Kidney (tissue), 14 donors: ENCODE measurements around the gene CMIP. TPM values are rescaled to one million over a fixed set of nuclear protein-coding genes. Genes with fewer than 3 reads are reported as not detected.
A peak's percentile ranks its signal among the peaks of the same experiment; 100 is the strongest.
"Not testable (repeated sequence)": the region's sequence is repeated elsewhere in the genome, so short reads cannot be mapped to it uniquely, and the experiment has no call there.

Experiments used
- DNase-seq, 5 donors: peaks; one replicate each; pipeline ENCODE4 v3.0.0-alpha.2; 2013 to 2020
- FAIRE-seq: peaks from 2 replicates; lab custom pipeline; 2012; peaks lifted over from hg19 to GRCh38; lab: Jason Lieb, UNC
- H3K27ac ChIP-seq, 2 donors: one replicate each; pipeline ENCODE4 v1.7.0; 2013; ENCODE audit warnings: low read depth in 2 of 2, low read length in 2 of 2, inconsistent platforms in 1 of 2
- H3K27me3 ChIP-seq: one replicate; pipeline ENCODE4 v1.7.1; 2013; ENCODE audit warnings: low read length, inconsistent platforms; ENCODE audit not compliant: control insufficient read depth, insufficient read depth
- H3K36me3 ChIP-seq, 3 donors: one replicate each; pipeline versions ENCODE4 v1.7.0 to v1.7.1; 2013; ENCODE audit warnings: low read length in 3 of 3, control low read depth in 1 of 3, inconsistent platforms in 1 of 3; ENCODE audit not compliant: insufficient read depth in 3 of 3, control insufficient read depth in 2 of 3
- H3K4me1 ChIP-seq, 3 donors: one replicate each; pipeline versions ENCODE4 v1.7.0 to v1.7.1; 2013; ENCODE audit warnings: low read length in 3 of 3, inconsistent platforms in 1 of 3, low read depth in 1 of 3; ENCODE audit not compliant: control insufficient read depth in 2 of 3, insufficient read depth in 2 of 3
- H3K4me3 ChIP-seq, 3 donors: one replicate each; pipeline versions ENCODE4 v1.7.0 to v1.8.1; 2013; ENCODE audit warnings: low read length in 3 of 3, control low read depth in 1 of 3, inconsistent platforms in 1 of 3
- H3K9ac ChIP-seq, 3 donors: one replicate each; pipeline versions ENCODE4 v1.7.0 to v1.7.1; 2013; ENCODE audit warnings: low read length in 3 of 3, control low read depth in 1 of 3, inconsistent platforms in 1 of 3
- H3K9me3 ChIP-seq, 3 donors: one replicate each; pipeline versions ENCODE4 v1.7.0 to v1.7.1; 2013; ENCODE audit warnings: low read length in 3 of 3, control low read depth in 1 of 3, inconsistent platforms in 1 of 3; ENCODE audit not compliant: control insufficient read depth in 2 of 3, insufficient read depth in 1 of 3
- CTCF ChIP-seq: IDR thresholded peaks from 3 replicates; pipeline ENCODE4 v1.5.1; 2012; ENCODE audit warnings: mild to moderate bottlenecking, moderate library complexity, borderline replicate concordance; ENCODE audit not compliant: insufficient read depth; ENCODE audit errors: extremely low read depth
- intact Hi-C: fragments of 100-400 bp; cut with DNase I; formaldehyde crosslinking; loops from one replicate; pipeline ENCODE4 v1.11.1; 2022
- polyA plus RNA-seq: library from polyadenylated mRNA; stranded (reverse); fragments of 350-450 nt; fragmentation: Illumina TruSeq; extraction: RNeasy Lipid Tissue Mini Kit (QIAGEN cat#74804); gene quantifications from one replicate; pipeline ENCODE4 v1.2.3, GENCODE V29; 2014; ENCODE audit warnings: low read depth, low replicate concordance; ENCODE audit not compliant: insufficient read depth
- total RNA-seq: library from RNA; stranded (reverse); fragmentation: NEBNext Ultra II Directional; extraction: Animal tissue kit (Norgen Biotek cat#: 25700); gene quantifications from one replicate; pipeline ENCODE4 v1.2.1, GENCODE V29; 2021
- donor health status: control.
- donor health status: control.
- donor health status: control.
- donor health status: control.
- donor health status: control.
- donor health status: DM: yes; HTN: yes; CAD: no.
- donor health status: Normal renal cell carcinoma (clear cell type).

The CMIP gene
- total and polyA plus RNA-seq, 2 donors from 2014 or later: 16.6 to 65.7 TPM

- Histone ChIP-seq H3K27me3 (no peaks in the 10 kb centered on the region), H3K27ac (no peak overlapping the region), H3K4me3 (no peak overlapping the region), H3K9ac (no peak overlapping the region), H3K4me1 (peaks cover 0 to 21% (median 21%) of the 10 kb centered on the region in 3 donors), H3K36me3 (no peaks in the 10 kb centered on the region), H3K9me3 (no peaks in the 10 kb centered on the region)
- intact Hi-C loops: no loop called here
- FAIRE-seq: no peak
- TF ChIP-seq CTCF: no peak
- DNase-seq: peak in 1 of 5 donors; percentile 83
Observed at GRCh38 chr16:81523387-81524115, 78.9 kb downstream of the CMIP start.

DNA sequence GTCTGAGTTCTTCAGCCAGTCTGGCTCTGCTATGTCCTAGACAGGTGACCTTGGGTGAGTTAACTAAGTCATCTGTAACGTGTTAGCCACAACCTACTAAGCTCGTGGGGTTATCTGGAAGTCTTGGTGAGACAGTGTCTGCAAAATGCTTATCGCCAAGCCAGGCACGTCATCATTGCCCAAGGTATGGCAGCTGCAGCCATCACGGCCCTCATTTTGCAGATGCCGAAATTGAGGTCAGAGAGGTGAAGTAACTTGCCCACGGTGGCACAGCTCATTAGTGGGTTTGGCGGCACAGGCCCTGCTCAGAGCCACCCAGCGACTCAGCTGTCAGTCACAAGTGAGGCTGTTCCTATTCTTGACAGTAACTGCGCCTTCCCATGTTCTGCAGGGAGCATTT lies 79.8 kb downstream of the CMIP start:
- no peaks in the 10 kb centered on the region for H3K27me3 ChIP-seq
- FAIRE-seq: no peak
- no peak overlapping the region for H3K27ac ChIP-seq
- TF ChIP-seq CTCF: no peak
- no peaks in the 10 kb centered on the region for H3K36me3 ChIP-seq
- H3K9ac ChIP-seq: no peak overlapping the region
- H3K9me3 ChIP-seq: no peaks in the 10 kb centered on the region
- no peak for DNase-seq
- intact Hi-C loops: no loop called here
- peaks cover 0 to 21% (median 19%) of the 10 kb centered on the region in 3 donors for H3K4me1 ChIP-seq
- no peak overlapping the region for H3K4me3 ChIP-seq

DNA sequence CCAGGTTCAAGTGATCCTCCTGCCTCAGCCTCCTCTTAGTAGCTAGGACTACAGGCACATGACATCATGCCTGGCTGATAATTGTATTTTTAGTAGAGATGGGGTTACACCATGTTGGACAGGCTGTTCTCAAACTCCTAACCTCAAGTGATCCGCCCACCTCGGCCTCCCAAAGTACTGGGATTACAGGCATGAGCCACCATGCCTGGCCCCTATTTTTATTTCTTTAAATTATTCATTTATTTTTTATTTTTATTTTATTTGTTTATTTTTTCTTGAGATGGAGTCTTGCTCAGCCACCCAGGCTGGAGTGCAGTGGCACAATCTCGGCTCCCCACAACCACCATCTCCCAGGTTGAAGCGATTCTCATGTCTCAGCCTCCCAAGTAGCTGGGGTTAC lies 80.3 kb downstream of the CMIP start:
- DNase-seq, H3K36me3 ChIP-seq, H3K27ac ChIP-seq: not testable (repeated sequence)

GRCh38 chr16:81526199-81526598 lies 81.6 kb downstream of the CMIP start:
- Histone ChIP-seq H3K36me3 (no peaks in the 10 kb centered on the region), H3K4me1 (peaks cover 2 to 28% (median 17%) of the 10 kb centered on the region in 3 donors), H3K4me3 (no peak overlapping the region), H3K9ac (no peak overlapping the region), H3K27ac (no peak overlapping the region), H3K9me3 (no peaks in the 10 kb centered on the region), H3K27me3 (no peaks in the 10 kb centered on the region)
- no peak for TF ChIP-seq CTCF
- intact Hi-C loops: no loop called here
- FAIRE-seq (no peak), DNase-seq (no peak)

More for the DNA sequence above, 80.3 kb downstream of the CMIP start:
- H3K4me1 ChIP-seq: peaks cover 0 to 21% (median 15%) of the 10 kb centered on the region in 3 donors
- FAIRE-seq, H3K9me3 ChIP-seq, H3K9ac ChIP-seq, H3K4me3 ChIP-seq, intact Hi-C loops, H3K27me3 ChIP-seq: not testable (repeated sequence)
